Caki2 (cell line): Measurements from ENCODE around the gene TASP1. TPM values are rescaled to one million over a fixed set of nuclear protein-coding genes. Genes with fewer than 3 reads are reported as not detected.
"Not testable (repeated sequence)": the region's sequence is repeated elsewhere in the genome, so short reads cannot be mapped to it uniquely, and the experiment has no call there.

Experiments
- DNase-seq: peaks from one replicate; pipeline ENCODE4 v3.0.0-alpha.2; 2015; ENCODE audit warnings: low read depth
- in situ Hi-C: cut with HindIII; loops from 2 replicates; pipeline ENCODE4 v1.10.0; 2016; ENCODE audit warnings: low sequenced_read_pairs, low pct_unique_long_range_greater_than_20kb, mixed read lengths
- total RNA-seq: library from RNA; depleted of rRNA; stranded (reverse); fragments of >200 nt; shearing (Covaris generic); gene quantifications from 2 replicates; pipeline ENCODE4 v1.2.3, GENCODE V29; 2014; ENCODE audit warnings: low replicate concordance

TASP1 gene
- total RNA-seq, 1 experiment from 2014 or later, result 3.6 TPM

- in situ Hi-C loops, result no loop called here
- no peak for DNase-seq
Observed at GRCh38 chr20:13395232-13395631, 243.5 kb downstream of the TASP1 start.

- DNase-seq, result no peak
- in situ Hi-C loops, result no loop called here
Observed at GRCh38 chr20:13392391-13392790, 246.3 kb downstream of the TASP1 start.

- in situ Hi-C loops, result no loop called here
Observed at GRCh38 chr20:13389115-13389514, 249.6 kb downstream of the TASP1 start.

GRCh38 chr20:13384132-13384531 is 254.6 kb downstream of the TASP1 start:
- no peak for DNase-seq
- in situ Hi-C loops, result no loop called here

More at GRCh38 chr20:13389115-13389514, 249.6 kb downstream of the TASP1 start:
- no peak for DNase-seq

GRCh38 chr20:13382786-13383185 is 255.9 kb downstream of the TASP1 start:
- DNase-seq, result no peak
- in situ Hi-C loops, result no loop called here

GRCh38 chr20:13380497-13381229 is 258.1 kb downstream of the TASP1 start:
- in situ Hi-C loops, DNase-seq: not testable (repeated sequence)

- DNase-seq, result no peak
- in situ Hi-C loops, result no loop called here
Observed at GRCh38 chr20:13373400-13373799, 265.3 kb downstream of the TASP1 start.

GRCh38 chr20:13364278-13365170 is 274.2 kb downstream of the TASP1 start:
- DNase-seq, result no peak
- in situ Hi-C loops, result no loop called here

GRCh38 chr20:13363473-13363872 is 275.3 kb downstream of the TASP1 start:
- no peak for DNase-seq
- in situ Hi-C loops, result no loop called here

- in situ Hi-C loops, DNase-seq: not testable (repeated sequence)
Observed at GRCh38 chr20:13362165-13362564, 276.6 kb downstream of the TASP1 start.

- DNase-seq, in situ Hi-C loops: not testable (repeated sequence)
Observed at GRCh38 chr20:13358936-13359335, 279.8 kb downstream of the TASP1 start.

GRCh38 chr20:13357782-13358181 is 280.9 kb downstream of the TASP1 start:
- in situ Hi-C loops, DNase-seq: not testable (repeated sequence)

- no peak for DNase-seq
- in situ Hi-C loops, result no loop called here
Observed at GRCh38 chr20:13356591-13356990, 282.1 kb downstream of the TASP1 start.

- in situ Hi-C loops, result no loop called here
- no peak for DNase-seq
Observed at GRCh38 chr20:13355941-13356486, 282.7 kb downstream of the TASP1 start.

GRCh38 chr20:13355411-13355810 is 283.3 kb downstream of the TASP1 start:
- in situ Hi-C loops, result no loop called here
- DNase-seq, result no peak

GRCh38 chr20:13353261-13353945 is 285.3 kb downstream of the TASP1 start:
- in situ Hi-C loops, result no loop called here
- no peak for DNase-seq

GRCh38 chr20:13349235-13349604 is 289.5 kb downstream of the TASP1 start:
- DNase-seq, result no peak
- in situ Hi-C loops, result no loop called here
